Middle frontal gyrus (tissue), 1 donor: ENCODE measurements around the gene SLC18A2.
A peak's percentile ranks its signal among the peaks of the same experiment; 100 is the strongest.
"Not testable (repeated sequence)": the region's sequence is repeated elsewhere in the genome, so short reads cannot be mapped to it uniquely, and the experiment has no call there.

Experiments
- DNase-seq: peaks from one replicate; pipeline ENCODE4 v3.0.0-alpha.2; 2015; ENCODE audit warnings: low spot score; ENCODE audit errors: extremely low spot score

The SLC18A2 gene

GRCh38 chr10:117240621-117241529 is at the start of gene SLC18A2:
SLC18A2 (plus strand) TSS chr10:117241114; CDS start chr10:117241694, 580 bp downstream.
- DNase-seq = no peak

GRCh38 chr10:117197189-117197588 is 43.7 kb upstream of the SLC18A2 start, which contains the start of gene KCNK18:
KCNK18 (plus strand) TSS chr10:117197489; CDS start chr10:117197489, 0 bp downstream.
- no peak for DNase-seq

- no peak for DNase-seq
These were observed 42.8 kb upstream of the SLC18A2 start for GRCh38 chr10:117198088-117198487.

GRCh38 chr10:117201826-117202225 is 39.1 kb upstream of the SLC18A2 start:
- DNase-seq = no peak

GRCh38 chr10:117204316-117204715 is 36.6 kb upstream of the SLC18A2 start:
- no peak for DNase-seq

- DNase-seq = no peak
These were observed 28.7 kb upstream of the SLC18A2 start for GRCh38 chr10:117212176-117212575.

GRCh38 chr10:117214401-117214800 is 26.5 kb upstream of the SLC18A2 start:
- DNase-seq = no peak

GRCh38 chr10:117215079-117215478 is 25.8 kb upstream of the SLC18A2 start:
- DNase-seq = no peak

GRCh38 chr10:117216028-117216427 is 24.9 kb upstream of the SLC18A2 start:
- no peak for DNase-seq

- DNase-seq = peak; percentile 29
These were observed 24.2 kb upstream of the SLC18A2 start for GRCh38 chr10:117216611-117217195.

GRCh38 chr10:117217196-117217761 is 23.6 kb upstream of the SLC18A2 start:
- no peak for DNase-seq

GRCh38 chr10:117218654-117219053 is 22.3 kb upstream of the SLC18A2 start:
- DNase-seq = no peak

- no peak for DNase-seq
These were observed 19.7 kb upstream of the SLC18A2 start for GRCh38 chr10:117221156-117221711.

GRCh38 chr10:117222552-117222951 is 18.4 kb upstream of the SLC18A2 start:
- no peak for DNase-seq

- DNase-seq = no peak
These were observed 17.8 kb upstream of the SLC18A2 start for GRCh38 chr10:117222976-117223692.

GRCh38 chr10:117223693-117224430 is 17.1 kb upstream of the SLC18A2 start:
- no peak for DNase-seq

- no peak for DNase-seq
These were observed 16.0 kb upstream of the SLC18A2 start for GRCh38 chr10:117224881-117225280.

- DNase-seq = no peak
These were observed 14.0 kb upstream of the SLC18A2 start for GRCh38 chr10:117226813-117227451.

- no peak for DNase-seq
These were observed 12.7 kb upstream of the SLC18A2 start for GRCh38 chr10:117228210-117228609.

- DNase-seq = not testable (repeated sequence)
These were observed 10.8 kb upstream of the SLC18A2 start for GRCh38 chr10:117230107-117230506.
